Suprapubic skin (tissue), 3 donors: ENCODE data around the gene SPINT2.

ENCODE experiments used
- CTCF ChIP-seq, 2 donors: fragments of 200-600 bp in 1 of 2; fragments of 450-650 bp in 1 of 2; sonication (generic) in 1 of 2; IDR thresholded peaks; one replicate each; pipeline ENCODE4 v1.5.1; 2016 to 2019; ENCODE audit warnings: antibody characterized with exemption in 2 of 2, mild to moderate bottlenecking in 1 of 2, moderate library complexity in 1 of 2
- POLR2A ChIP-seq, 2 donors: fragments of 450-650 bp; IDR thresholded peaks; one replicate each; pipeline ENCODE4 v1.6.1; 2017; ENCODE audit warnings: antibody characterized with exemption in 2 of 2, mild to moderate bottlenecking in 2 of 2, moderate library complexity in 2 of 2

- TF ChIP-seq POLR2A (IDR thresholded peaks at IDR 0.05) (no peak), CTCF (IDR thresholded peaks at IDR 0.05) (no peak)
These were observed 3.5 kb downstream of the SPINT2 start for GRCh38 chr19:38267761-38268483.
